OCI-LY1 (cell line): ENCODE measurements around the gene PACSIN2.

Source experiments
- CTCF ChIP-seq: fragments of 200-600 bp; sonication (generic), shearing (Covaris generic); IDR thresholded peaks from 2 replicates; pipeline ENCODE4 v1.5.1; 2017; ENCODE audit warnings: mild to moderate bottlenecking, antibody characterized with exemption, low read length, moderate library complexity, mixed read lengths
- EZH2 ChIP-seq: fragments of 200-600 bp; sonication (generic), shearing (Covaris generic); IDR thresholded peaks from 2 replicates; pipeline ENCODE4 v1.8.0; 2017; ENCODE audit warnings: borderline replicate concordance, mixed run types, mild to moderate bottlenecking, antibody characterized with exemption, low read length, moderate library complexity, mixed read lengths

- TF ChIP-seq EZH2 (no peak), CTCF (no peak)
Measured at GRCh38 chr22:42948294-42948693, 66.7 kb downstream of the PACSIN2 start.
